Suppressor macrophage treated with lipopolysaccharide for 4 hours (primary cell): Measurements from ENCODE around the gene ARHGEF25.
"Not testable (repeated sequence)": the region's sequence is repeated elsewhere in the genome, so short reads cannot be mapped to it uniquely, and the experiment has no call there.

Source experiments
- DNase-seq: peaks from one replicate; pipeline ENCODE4 v3.0.0-alpha.2; 2020

The ARHGEF25 gene

GRCh38 chr12:57586128-57586527 lies 25.1 kb upstream of the ARHGEF25 start:
- no peak for DNase-seq

- no peak for DNase-seq
Observed at GRCh38 chr12:57586832-57587429, 24.3 kb upstream of the ARHGEF25 start.

- not testable (repeated sequence) for DNase-seq
Observed at GRCh38 chr12:57588951-57589610, 22.2 kb upstream of the ARHGEF25 start.

DNA sequence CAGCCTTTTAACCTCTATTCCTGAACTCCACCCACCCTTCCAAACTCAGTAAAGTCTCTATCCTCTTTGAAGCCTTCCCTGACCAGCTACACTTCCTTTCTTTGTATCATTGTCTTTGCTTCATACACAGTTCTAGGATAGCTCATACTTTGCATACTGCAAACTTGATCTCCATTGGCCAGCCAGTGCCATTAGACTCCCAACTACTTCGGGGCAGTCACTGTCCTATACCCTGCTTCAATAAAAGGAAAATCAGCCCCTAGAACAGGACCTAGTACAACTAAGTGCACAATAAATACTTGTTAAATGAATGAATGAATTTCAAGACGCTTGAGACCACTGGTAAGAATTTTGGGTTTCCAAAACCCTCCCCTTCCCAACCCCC lies 20.8 kb upstream of the ARHGEF25 start:
- no peak for DNase-seq

- DNase-seq: peak; percentile 77
Observed at GRCh38 chr12:57590864-57591781, 20.1 kb upstream of the ARHGEF25 start, which contains the start of gene PIP4K2C. TSS of gene PIP4K2C (plus strand) at chr12:57591192. CDS start at chr12:57591290, 98 bp downstream.

DNA sequence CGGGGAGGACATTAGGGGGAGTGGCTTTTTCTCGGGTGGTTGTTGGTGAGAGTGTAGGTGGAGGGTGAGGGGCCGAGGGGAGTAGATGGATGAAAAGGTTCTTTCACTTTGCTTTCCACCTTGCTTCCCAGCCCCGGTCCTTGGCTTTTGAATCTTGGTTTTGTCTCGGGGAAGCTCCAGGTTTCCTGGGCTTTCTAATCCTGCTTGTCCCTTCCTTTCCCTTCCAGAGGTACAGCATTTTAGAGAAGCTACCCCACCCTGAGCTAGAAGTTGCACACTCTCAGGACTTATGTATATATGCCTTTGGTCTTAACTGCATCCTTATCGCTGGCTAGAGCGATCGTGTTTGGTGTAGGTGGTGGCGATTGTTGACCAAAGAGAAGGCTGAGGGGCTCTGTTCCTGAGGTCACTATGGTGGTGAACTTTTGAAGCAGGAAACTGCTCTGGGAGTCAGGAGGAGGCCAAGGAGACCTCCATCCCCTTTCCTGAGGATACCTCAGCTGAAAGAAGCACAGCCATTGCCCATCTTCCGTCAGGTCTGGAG lies 19.4 kb upstream of the ARHGEF25 start:
- no peak for DNase-seq

- no peak for DNase-seq
Observed at GRCh38 chr12:57592551-57593165, 18.6 kb upstream of the ARHGEF25 start.

DNA sequence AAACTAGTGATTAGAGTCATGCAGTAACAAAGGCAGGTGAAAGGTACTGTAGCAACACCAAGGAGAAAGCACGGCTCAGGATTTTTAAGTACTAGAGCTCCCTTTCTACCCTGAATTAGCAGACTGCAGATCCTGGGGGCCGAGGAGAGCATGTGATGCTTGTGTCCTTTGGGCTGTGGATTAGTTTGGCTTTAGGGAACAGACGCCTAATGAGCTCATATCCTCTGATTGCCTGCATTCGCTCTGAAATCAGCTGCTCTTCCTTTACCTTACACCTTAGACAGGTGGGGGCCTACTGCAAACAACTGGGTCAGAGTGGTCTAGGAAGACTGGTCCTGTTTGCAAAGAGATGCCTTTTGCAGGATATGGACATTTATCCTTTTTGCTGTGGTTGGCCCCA lies 18.0 kb upstream of the ARHGEF25 start:
- no peak for DNase-seq

DNA sequence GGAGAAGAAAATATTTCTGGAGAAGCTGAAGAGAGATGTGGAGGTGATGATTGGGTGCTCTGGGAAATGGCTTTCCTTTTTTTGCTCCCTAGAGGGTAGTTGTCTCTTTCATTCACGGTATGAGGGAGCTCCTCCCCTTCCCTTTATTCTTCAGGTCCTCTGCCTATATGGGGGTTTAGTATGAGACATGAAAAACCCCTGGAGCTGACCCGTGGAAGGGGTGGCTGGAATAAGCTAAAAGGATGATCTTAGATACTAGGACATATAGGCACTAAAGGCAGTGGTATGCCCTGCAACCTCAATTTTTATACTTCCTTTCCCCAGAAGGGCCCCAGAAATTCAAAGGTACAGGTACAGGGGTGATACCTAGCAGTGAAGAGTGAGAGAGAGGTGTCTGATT lies 10.8 kb upstream of the ARHGEF25 start:
- DNase-seq: no peak

- no peak for DNase-seq
Observed at GRCh38 chr12:57602544-57602943, 8.7 kb upstream of the ARHGEF25 start.

DNA sequence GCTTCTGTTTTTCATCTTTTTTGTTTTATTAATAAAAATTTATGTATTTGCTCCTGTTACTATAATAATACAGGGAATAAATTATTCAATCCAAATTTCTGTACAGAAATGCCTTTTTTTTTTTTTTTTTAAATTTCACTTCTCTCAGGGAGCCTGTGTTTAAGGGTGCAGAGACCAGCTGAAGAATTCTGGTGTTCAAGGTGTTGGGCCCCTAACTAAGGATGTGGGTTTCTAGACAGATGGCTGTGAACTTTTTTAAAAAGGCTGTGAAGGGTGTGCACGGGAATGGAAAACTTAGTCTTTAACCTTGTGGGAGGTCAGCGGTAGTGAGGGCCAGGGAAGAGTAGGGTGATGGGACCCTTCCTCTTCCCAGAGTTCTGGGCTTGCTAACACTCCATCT lies 7.9 kb upstream of the ARHGEF25 start:
- no peak for DNase-seq

GRCh38 chr12:57603815-57604453 lies 7.3 kb upstream of the ARHGEF25 start:
- no peak for DNase-seq

- no peak for DNase-seq
Observed at GRCh38 chr12:57604454-57604991, 6.7 kb upstream of the ARHGEF25 start, which contains the start of gene DTX3. TSS of gene DTX3 (plus strand) at chr12:57604824. CDS start at chr12:57606518, 1,694 bp downstream.

GRCh38 chr12:57604992-57605810 lies 6.0 kb upstream of the ARHGEF25 start:
- no peak for DNase-seq

DNA sequence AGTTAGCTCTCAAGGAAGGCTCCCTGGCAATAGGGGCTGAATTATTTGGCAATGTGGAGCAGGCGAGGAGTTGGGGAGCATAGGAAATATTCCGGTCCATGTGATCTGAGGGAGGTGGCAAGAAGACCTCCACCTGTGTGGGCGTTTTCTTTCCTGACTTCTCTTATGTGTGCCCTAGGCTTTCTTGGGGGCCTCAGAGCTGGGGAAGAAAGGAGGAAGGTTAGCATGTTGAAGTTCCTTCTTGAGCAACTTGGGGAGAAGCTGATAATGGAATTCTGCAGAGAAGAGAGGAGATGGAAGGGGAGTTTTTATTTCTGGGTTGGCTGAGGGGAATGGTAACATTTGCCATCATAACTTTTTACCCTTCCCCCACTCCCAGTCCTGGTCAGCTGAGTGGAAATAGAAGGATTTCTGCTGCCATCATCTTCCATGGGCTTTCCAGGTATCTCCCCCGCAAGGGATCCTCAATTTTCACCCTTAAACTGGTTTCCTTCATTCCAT lies 5.4 kb upstream of the ARHGEF25 start:
- DNase-seq: no peak

GRCh38 chr12:57606399-57606798 lies 4.8 kb upstream of the ARHGEF25 start:
- DNase-seq: no peak

DNA sequence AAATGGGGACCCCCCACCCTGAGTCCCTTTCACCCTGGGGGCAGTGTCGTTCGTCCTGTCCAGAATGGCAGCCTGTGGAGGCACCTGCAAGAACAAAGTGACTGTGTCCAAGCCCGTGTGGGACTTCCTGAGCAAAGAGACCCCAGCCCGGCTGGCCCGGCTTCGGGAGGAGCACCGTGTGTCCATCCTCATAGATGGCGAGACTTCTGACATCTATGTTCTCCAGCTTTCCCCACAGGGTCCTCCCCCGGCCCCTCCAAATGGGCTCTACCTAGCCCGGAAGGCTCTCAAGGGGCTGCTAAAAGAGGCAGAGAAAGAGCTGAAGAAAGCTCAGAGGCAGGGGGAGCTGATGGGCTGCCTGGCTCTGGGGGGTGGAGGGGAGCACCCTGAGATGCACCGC lies 4.4 kb upstream of the ARHGEF25 start:
- no peak for DNase-seq

DNA sequence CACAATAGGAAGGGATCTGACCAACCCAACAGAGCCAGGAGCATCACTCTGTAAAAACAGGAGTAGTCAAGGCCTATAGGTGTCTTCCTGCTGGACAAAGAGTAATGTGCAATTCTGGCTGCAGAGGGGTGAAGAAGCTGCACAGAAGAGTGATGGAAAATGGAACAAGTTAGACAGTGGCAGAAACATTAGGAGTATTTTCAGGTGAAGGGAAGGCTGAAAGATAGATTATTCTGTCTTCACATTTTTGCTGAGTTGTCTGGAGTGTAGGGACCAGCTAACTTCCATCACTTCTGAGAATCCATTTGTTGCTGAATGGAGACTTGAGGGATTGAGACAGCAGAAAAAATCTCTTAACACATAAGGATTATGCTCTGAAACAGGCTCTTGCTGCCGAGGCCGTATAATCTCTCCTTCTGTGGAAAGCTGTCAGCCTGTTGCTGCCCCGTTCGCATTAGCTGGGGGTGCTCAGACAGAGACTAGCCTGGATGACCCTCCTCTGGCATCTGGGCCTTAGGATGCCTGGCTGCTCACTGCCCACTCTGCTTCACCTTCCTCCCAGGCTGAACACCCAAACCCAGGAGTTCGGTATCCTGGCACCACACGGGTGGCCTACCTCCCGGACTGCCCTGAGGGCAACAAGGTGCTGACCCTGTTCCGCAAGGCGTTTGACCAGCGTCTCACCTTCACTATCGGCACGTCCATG lies 3.1 kb upstream of the ARHGEF25 start:
- no peak for DNase-seq

- no peak for DNase-seq
Observed at GRCh38 chr12:57609101-57609780, 2.0 kb upstream of the ARHGEF25 start.
